Measurements from ENCODE around the gene PSMC4. TPM values are rescaled to one million over a fixed set of nuclear protein-coding genes. Genes with fewer than 3 reads are reported as not detected.

Gene PSMC4
- total RNA-seq, 1 experiment from 2014 or later, result 111 TPM

DNA sequence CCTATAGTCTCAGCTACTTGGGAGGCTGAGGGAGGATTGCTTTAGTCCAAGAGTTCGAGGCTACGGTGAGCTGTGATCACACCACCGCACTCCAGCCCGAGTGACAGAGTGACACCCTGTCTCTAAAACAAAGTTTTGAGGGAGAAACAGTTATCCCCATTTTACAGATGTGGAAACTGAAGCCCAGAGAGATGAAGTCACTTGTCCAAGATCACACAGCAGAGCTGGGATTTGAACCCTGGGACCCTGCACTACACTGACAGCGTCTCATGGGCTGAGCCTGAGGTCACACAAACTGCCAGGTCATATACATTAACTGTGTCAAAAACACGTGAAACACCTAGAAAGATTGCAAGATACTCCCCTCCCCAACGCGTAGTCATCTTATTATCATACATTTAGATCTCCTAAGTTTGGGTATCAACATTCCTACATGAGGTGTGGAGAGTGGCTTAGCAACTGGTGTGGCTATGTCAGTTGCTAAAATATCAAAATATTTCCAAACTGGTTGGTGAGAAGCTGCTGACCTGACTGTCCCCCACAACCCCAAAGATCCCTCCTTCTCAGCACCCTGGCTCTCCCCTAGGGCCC, 44.7 kb upstream of the PSMC4 start:
- H3K4me3 Mint-ChIP-seq, result no peak overlapping the region
- no peak for DNase-seq
- no peaks in the 10 kb centered on the region; a peak in 1 of 5 replicates for H3K9me3 Mint-ChIP-seq

More for the DNA sequence above, 44.7 kb upstream of the PSMC4 start:
- Histone ChIP-seq H3K79me1 (ENCODE audit: insufficient read depth, low read depth, low read length, poor library complexity, severe bottlenecking) (no peaks in the 10 kb centered on the region), H4K8ac (replicated peaks; ENCODE audit: insufficient read length, low read depth, low read length) (no peak overlapping the region), H3K4me1 (ENCODE audit: insufficient read depth, low read length) (no peaks in the 10 kb centered on the region), H3K27ac (ENCODE audit: insufficient read length, low read depth, low read length) (no peak overlapping the region), H2BK20ac (ENCODE audit: low read depth, low read length, poor library complexity, severe bottlenecking) (no peak overlapping the region), H3K27me3 (ENCODE audit: insufficient read depth, low read length) (no peaks in the 10 kb centered on the region), H4K91ac (ENCODE audit: insufficient read length, low read depth, low read length) (no peak overlapping the region), H3T11ph (ENCODE audit: low read length) (no peak overlapping the region), H3K18ac (ENCODE audit: insufficient read length, low read depth, low read length) (no peak overlapping the region), H3K56ac (ENCODE audit: insufficient read length, low read depth, low read length) (no peak overlapping the region), H2AK5ac (ENCODE audit: insufficient read length, low read length) (no peak overlapping the region), H2BK15ac (ENCODE audit: low read depth, low read length) (no peak overlapping the region), H3K14ac (ENCODE audit: insufficient read depth, low read length) (no peak overlapping the region), H3K23ac (ENCODE audit: insufficient read length, low read depth, low read length) (no peak overlapping the region), H4K20me1 (ENCODE audit: control insufficient read depth, insufficient read depth, insufficient read length) (no peaks in the 10 kb centered on the region), H3K79me2 (ENCODE audit: insufficient read depth, low read length) (no peaks in the 10 kb centered on the region), H2AFZ (ENCODE audit: low read length) (no peak overlapping the region), H2BK12ac (ENCODE audit: insufficient read length, low read depth, low read length) (no peak overlapping the region), H3K9ac (ENCODE audit: extremely low read depth, insufficient read length, low read length) (no peak overlapping the region), H3K23me2 (ENCODE audit: insufficient read length, low read depth, low read length, poor library complexity, severe bottlenecking) (no peaks in the 10 kb centered on the region), H3K9me3 (ENCODE audit: control insufficient read depth, low read depth, low read length) (no peaks in the 10 kb centered on the region), H3K4me2 (ENCODE audit: insufficient read depth, insufficient read length, low read length) (no peak overlapping the region), H2BK120ac (ENCODE audit: low read depth, low read length, poor library complexity, severe bottlenecking) (no peak overlapping the region), H4K5ac (ENCODE audit: insufficient read length, low read depth, low read length) (no peak overlapping the region), H3K4ac (ENCODE audit: low read depth, low read length) (no peak overlapping the region), H2BK5ac (ENCODE audit: insufficient read length, low read length) (no peak overlapping the region)
- Mint-ChIP-seq H3K27ac (peak overlapping the region in 1 of 3 experiments; percentile 12; a peak in 1 of 7 replicates), H3K4me1 (peaks cover 7 to 8% of the 10 kb centered on the region in 2 experiments; a peak in 1 of 4 replicates), H3K36me3 (ENCODE audit: insufficient read depth in 1 of 3, low read depth in 3 of 3) (no peaks in the 10 kb centered on the region), H3K27me3 (ENCODE audit: low read depth) (no peaks in the 10 kb centered on the region)
- no CpG with 5 or more reads among the region's 8 CpGs for WGBS (ENCODE audit: extremely low coverage, insufficient read length, low lambda C conversion rate)
- TF ChIP-seq, protein P1, sequence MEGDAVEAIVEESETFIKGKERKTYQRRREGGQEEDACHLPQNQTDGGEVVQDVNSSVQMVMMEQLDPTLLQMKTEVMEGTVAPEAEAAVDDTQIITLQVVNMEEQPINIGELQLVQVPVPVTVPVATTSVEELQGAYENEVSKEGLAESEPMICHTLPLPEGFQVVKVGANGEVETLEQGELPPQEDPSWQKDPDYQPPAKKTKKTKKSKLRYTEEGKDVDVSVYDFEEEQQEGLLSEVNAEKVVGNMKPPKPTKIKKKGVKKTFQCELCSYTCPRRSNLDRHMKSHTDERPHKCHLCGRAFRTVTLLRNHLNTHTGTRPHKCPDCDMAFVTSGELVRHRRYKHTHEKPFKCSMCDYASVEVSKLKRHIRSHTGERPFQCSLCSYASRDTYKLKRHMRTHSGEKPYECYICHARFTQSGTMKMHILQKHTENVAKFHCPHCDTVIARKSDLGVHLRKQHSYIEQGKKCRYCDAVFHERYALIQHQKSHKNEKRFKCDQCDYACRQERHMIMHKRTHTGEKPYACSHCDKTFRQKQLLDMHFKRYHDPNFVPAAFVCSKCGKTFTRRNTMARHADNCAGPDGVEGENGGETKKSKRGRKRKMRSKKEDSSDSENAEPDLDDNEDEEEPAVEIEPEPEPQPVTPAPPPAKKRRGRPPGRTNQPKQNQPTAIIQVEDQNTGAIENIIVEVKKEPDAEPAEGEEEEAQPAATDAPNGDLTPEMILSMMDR (conservative IDR thresholded peaks at IDR 0.05), result no peak
